Activated CD4-positive, alpha-beta memory T cell treated with anti-CD3 and anti-CD28 coated beads for 36 hours (primary cell): ENCODE data around the gene MARCHF7. TPM values are rescaled to one million over a fixed set of nuclear protein-coding genes. Genes with fewer than 3 reads are reported as not detected.
A peak's percentile ranks its signal among the peaks of the same experiment; 100 is the strongest.
"Not testable (repeated sequence)": the region's sequence is repeated elsewhere in the genome, so short reads cannot be mapped to it uniquely, and the experiment has no call there.

Source experiments
- CTCF ChIA-PET: fragments of 350-600 bp; sonication (Branson Sonifier 250); formaldehyde crosslinking; loops from one replicate; lab custom pipeline; 2021; ENCODE audit warnings: antibody characterized with exemption, inconsistent platforms; lab: Charles Lee
- POLR2A ChIA-PET: fragments of 350-600 bp; sonication (Branson Sonifier 250); formaldehyde crosslinking; loops from one replicate; lab custom pipeline; 2021; ENCODE audit warnings: antibody characterized with exemption; lab: Charles Lee
- DNase-seq: peaks from one replicate; pipeline ENCODE4 v3.0.0-alpha.2; 2020
- H3K27ac Mint-ChIP-seq: one replicate; pipeline ENCODE4 v1.8.0; 2021; ENCODE audit warnings: mixed read lengths
- H3K27me3 Mint-ChIP-seq: one replicate; pipeline ENCODE4 v1.8.0; 2021; ENCODE audit warnings: mixed read lengths
- H3K36me3 Mint-ChIP-seq: one replicate; pipeline ENCODE4 v1.8.0; 2021; ENCODE audit warnings: mixed read lengths
- H3K4me1 Mint-ChIP-seq: one replicate; pipeline ENCODE4 v1.8.0; 2021; ENCODE audit warnings: low read depth, mixed read lengths
- H3K4me3 Mint-ChIP-seq: one replicate; pipeline ENCODE4 v1.8.0; 2021; ENCODE audit warnings: mild to moderate bottlenecking, mixed read lengths
- H3K9me3 Mint-ChIP-seq: one replicate; pipeline ENCODE4 v1.8.0; 2021; ENCODE audit warnings: mixed read lengths
- intact Hi-C: fragments of 100-400 bp; cut with micrococcal nuclease; formaldehyde crosslinking; loops from one replicate; pipeline ENCODE4 v1.15.1; 2023
- total RNA-seq, 2 experiments: library from RNA; stranded (reverse); gene quantifications; one replicate each; pipeline ENCODE4 v1.2.3, GENCODE V29; 2021

The MARCHF7 gene, protein sequence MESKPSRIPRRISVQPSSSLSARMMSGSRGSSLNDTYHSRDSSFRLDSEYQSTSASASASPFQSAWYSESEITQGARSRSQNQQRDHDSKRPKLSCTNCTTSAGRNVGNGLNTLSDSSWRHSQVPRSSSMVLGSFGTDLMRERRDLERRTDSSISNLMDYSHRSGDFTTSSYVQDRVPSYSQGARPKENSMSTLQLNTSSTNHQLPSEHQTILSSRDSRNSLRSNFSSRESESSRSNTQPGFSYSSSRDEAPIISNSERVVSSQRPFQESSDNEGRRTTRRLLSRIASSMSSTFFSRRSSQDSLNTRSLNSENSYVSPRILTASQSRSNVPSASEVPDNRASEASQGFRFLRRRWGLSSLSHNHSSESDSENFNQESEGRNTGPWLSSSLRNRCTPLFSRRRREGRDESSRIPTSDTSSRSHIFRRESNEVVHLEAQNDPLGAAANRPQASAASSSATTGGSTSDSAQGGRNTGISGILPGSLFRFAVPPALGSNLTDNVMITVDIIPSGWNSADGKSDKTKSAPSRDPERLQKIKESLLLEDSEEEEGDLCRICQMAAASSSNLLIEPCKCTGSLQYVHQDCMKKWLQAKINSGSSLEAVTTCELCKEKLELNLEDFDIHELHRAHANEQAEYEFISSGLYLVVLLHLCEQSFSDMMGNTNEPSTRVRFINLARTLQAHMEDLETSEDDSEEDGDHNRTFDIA
- total RNA-seq: 10 to 100 TPM; 84.0 to 86.7 TPM

DNA sequence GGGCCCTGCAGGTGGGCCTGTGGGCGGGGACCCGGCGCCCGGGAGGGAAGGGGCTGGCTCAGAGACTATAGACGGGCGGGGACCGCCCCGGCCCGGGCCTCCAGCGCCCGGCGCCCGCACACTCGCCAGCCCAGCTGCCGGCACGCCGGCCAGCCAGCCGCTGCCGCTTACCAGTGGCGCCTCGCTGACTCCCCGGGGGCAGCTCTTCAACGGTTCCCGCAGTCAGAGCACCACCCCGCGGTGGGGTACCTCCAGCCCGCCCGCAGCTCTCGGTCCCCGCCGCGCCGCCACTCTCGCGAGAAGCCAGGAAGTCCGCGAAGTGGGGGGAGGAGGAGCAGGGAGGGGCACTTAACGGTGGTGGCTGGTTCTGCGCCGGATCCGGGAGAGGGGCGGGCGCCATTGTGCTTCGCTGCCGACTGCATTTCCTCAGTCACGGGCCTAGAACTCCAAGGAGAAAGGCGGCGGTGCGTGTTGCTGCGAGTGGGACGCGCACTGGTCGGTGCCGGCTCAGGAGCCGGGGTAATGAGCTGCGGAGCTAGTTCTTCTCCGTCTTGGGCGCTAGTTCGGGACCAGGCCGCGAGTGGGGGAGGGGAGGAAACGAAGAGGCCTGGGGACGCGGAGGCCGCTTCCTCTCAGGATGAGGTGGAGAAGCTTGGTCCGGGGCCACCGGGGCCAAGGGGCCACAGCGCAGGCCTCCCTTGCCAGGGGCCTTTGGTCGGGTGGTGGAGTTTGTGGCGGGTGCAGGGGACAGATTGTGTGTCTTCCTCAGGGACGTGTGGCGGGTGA is at the start of gene MARCHF7:
Gene MARCHF7, plus strand, starts transcription at position 364 of the 786 bp plus-strand sequence. CDS start 16,517 bp downstream, outside the sequence.
- Mint-ChIP-seq H3K9me3 (no peaks in the 10 kb centered on the region), H3K36me3 (peaks cover 40% of the 10 kb centered on the region), H3K27ac (peak within 1 kb of the TSS; percentile 100), H3K4me1 (peaks cover 47% of the 10 kb centered on the region), H3K4me3 (peak within 1 kb of the TSS; percentile 100), H3K27me3 (no peaks in the 10 kb centered on the region)
- CTCF ChIA-PET: interaction anchor here (0.7 to 1.5 kb wide), 6 partner anchors 9 to 384 kb away, joined by 3 to 5 read pairs (median 4); no protein-coding TSS in a partner anchor
- POLR2A ChIA-PET: interaction anchor here (0.6 to 1.7 kb wide), 15 partner anchors 10 to 610 kb away, joined by 3 to 7 read pairs (median 3); partner anchors contain the start of gene LY75
- peak; percentile 98 for DNase-seq
- intact Hi-C loops: loop anchor here (1.0 to 5.0 kb wide), 7 partner anchors 44 to 426 kb away; partner anchors contain the start of genes BAZ2B, LY75 and WDSUB1

DNA sequence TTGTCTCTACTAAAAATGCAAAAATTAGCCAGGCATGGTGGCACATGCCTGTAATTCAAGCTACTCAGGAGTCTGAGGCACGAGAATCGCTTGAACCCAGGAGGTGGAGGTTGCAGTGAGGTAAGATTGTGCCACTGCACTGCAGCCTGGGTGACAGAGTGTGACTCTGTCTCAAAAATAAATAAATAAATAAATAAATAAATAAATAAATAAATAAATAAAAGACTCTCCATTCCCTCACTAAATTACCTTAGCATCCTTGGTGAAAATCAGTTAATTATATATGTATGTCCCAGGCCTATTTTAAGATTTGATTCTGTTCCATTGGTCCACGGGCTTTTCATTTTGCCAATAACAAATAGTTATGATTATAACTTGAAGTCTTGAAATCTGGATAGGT is 44.9 kb upstream of the MARCHF7 start:
- H3K4me3 Mint-ChIP-seq, H3K36me3 Mint-ChIP-seq, intact Hi-C loops, POLR2A ChIA-PET, H3K27ac Mint-ChIP-seq, DNase-seq, H3K27me3 Mint-ChIP-seq, H3K4me1 Mint-ChIP-seq, H3K9me3 Mint-ChIP-seq, CTCF ChIA-PET: not testable (repeated sequence)

DNA sequence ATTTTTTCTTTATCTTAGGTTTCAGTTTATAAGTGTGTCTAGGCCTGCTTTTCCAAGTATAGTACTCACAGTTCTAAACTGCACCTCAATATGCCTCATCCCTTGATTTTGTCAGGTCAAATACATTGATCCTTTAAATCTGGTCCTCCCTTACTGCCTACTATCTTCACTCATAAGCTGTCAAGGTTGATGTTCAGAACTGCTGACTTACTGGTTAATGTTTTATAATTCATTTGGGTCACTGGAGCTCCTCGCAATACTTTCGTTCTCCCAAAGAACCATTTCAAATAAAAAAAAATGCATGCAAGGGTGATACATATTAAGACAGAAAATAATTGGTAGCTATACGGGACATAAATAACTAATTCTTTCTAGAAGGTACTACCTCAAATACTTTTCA is 41.3 kb upstream of the MARCHF7 start:
- H3K4me1 Mint-ChIP-seq: no peaks in the 10 kb centered on the region
- H3K4me3 Mint-ChIP-seq: no peak overlapping the region
- POLR2A ChIA-PET: no interaction called here
- peaks cover 6% of the 10 kb centered on the region for H3K36me3 Mint-ChIP-seq
- CTCF ChIA-PET: no interaction called here
- H3K27ac Mint-ChIP-seq: no peak overlapping the region
- no peaks in the 10 kb centered on the region for H3K27me3 Mint-ChIP-seq
- no peaks in the 10 kb centered on the region for H3K9me3 Mint-ChIP-seq
- no peak for DNase-seq
- intact Hi-C loops: no loop called here

DNA sequence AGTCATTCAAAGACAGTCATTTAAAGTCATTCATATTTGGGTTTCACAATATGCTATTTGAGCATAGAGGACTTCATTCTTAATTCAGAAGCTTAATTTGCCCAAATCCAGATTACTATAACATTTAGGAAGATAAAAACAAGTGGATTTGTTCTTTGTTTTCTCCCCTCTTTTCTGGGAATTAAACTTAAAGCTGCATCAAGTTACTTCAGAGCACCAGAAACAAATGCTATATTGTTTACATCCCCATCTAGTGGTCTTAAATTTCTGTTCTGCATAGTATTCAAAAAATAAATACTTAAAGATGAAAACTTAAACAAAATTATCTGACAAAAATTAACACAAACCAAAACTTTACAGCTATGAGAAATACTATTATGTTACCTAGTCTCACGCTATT is 34.7 kb upstream of the MARCHF7 start:
- Mint-ChIP-seq H3K27me3 (no peaks in the 10 kb centered on the region), H3K36me3 (no peaks in the 10 kb centered on the region), H3K4me3 (no peak overlapping the region), H3K27ac (no peak overlapping the region), H3K4me1 (no peaks in the 10 kb centered on the region), H3K9me3 (no peaks in the 10 kb centered on the region)
- DNase-seq: no peak
- intact Hi-C loops: no loop called here
- POLR2A ChIA-PET: no interaction called here
- CTCF ChIA-PET: no interaction called here

DNA sequence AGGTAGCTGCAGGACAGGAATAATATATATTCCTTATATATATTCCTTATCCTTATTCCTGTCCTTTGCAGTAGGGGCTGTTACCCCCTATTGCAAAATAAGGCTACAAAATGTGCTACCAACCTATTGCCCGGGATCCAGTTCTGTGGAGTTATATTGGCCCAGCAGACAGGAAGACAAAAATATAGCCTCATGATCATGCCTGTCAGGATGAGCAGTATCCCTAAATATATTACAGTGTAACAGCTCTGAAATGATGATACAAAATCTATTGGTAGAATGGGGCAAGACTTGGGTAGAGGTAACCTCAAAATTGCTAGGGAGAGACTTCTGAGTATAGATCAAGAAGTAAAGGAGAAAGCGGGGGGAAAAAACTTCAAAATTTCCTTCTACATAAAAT is 31.6 kb upstream of the MARCHF7 start:
- intact Hi-C loops: no loop called here
- Mint-ChIP-seq H3K4me3 (no peak overlapping the region), H3K9me3 (no peaks in the 10 kb centered on the region), H3K36me3 (no peaks in the 10 kb centered on the region), H3K4me1 (no peaks in the 10 kb centered on the region), H3K27ac (no peak overlapping the region), H3K27me3 (no peaks in the 10 kb centered on the region)
- ChIA-PET CTCF (no interaction called here), POLR2A (no interaction called here)
- no peak for DNase-seq

DNA sequence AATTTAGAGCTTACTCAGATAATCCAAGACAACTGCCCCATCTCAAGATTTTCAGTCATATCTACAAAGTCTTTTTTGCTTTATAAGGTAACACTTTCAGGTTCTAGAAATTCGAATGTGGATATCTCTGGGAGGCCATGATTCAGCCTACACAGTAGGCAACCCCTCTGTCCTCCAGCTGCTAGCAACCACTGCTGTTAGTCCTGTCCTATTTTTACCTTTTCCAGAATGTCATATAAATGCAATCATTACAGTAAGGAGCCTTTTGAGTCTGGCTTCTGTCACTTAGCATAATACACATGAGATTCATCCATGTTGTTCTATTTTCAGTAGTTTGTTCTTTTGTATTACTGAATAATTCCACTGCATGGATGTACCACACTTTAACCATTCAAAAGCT is 28.5 kb upstream of the MARCHF7 start:
- Mint-ChIP-seq H3K36me3 (no peaks in the 10 kb centered on the region), H3K27me3 (no peaks in the 10 kb centered on the region), H3K9me3 (no peaks in the 10 kb centered on the region), H3K4me1 (no peaks in the 10 kb centered on the region), H3K4me3 (no peak overlapping the region), H3K27ac (no peak overlapping the region)
- intact Hi-C loops: no loop called here
- ChIA-PET CTCF (no interaction called here), POLR2A (no interaction called here)
- no peak for DNase-seq

DNA sequence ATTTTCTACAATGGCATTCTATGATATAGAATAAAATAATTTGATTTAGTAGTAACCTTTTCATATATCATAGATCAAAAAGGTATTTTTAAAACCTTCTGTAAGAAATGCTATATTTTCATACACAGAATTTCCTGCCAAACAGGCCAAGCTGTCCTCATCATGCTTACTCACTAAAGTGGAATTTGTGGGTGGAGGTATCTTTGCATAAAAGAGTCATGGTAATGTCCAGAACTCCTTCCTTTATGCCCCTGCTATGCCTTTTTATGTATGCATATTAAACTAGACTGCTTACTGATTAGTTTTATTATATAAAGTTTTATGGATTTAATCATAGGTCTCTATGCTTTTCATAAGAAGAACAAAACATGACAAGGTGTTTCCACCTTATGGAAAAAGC is 27.5 kb upstream of the MARCHF7 start:
- DNase-seq: no peak
- H3K4me3 Mint-ChIP-seq: no peak overlapping the region
- POLR2A ChIA-PET: no interaction called here
- intact Hi-C loops: no loop called here
- H3K9me3 Mint-ChIP-seq: no peaks in the 10 kb centered on the region
- H3K36me3 Mint-ChIP-seq: no peaks in the 10 kb centered on the region
- no peaks in the 10 kb centered on the region for H3K4me1 Mint-ChIP-seq
- H3K27ac Mint-ChIP-seq: no peak overlapping the region
- CTCF ChIA-PET: no interaction called here
- no peaks in the 10 kb centered on the region for H3K27me3 Mint-ChIP-seq

DNA sequence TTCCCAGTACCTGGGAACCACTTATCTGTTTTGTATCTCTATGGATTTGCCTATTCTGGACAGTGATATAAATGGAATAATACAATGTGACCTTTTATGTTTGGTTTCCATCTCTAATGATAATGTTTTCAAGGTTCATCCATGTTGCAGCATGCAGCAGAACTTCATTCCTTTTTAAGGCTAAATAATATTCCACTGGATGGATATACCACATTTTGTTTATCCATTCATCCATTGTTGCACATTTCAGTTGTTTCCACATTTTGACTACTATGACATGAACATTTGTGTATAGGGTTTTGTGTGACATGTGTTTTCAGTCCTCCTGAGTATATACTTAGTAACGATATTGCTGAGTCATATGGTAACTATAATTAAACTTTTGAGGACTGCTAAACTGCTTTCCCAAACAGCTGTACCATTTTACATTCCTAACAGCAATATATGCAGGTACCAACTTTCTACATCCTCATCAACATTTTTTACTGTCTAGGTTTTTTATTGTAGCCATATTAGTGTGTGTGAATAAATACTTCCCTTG is 17.7 kb upstream of the MARCHF7 start:
- POLR2A ChIA-PET: no interaction called here
- H3K27ac Mint-ChIP-seq: no peak overlapping the region
- intact Hi-C loops: no loop called here

DNA sequence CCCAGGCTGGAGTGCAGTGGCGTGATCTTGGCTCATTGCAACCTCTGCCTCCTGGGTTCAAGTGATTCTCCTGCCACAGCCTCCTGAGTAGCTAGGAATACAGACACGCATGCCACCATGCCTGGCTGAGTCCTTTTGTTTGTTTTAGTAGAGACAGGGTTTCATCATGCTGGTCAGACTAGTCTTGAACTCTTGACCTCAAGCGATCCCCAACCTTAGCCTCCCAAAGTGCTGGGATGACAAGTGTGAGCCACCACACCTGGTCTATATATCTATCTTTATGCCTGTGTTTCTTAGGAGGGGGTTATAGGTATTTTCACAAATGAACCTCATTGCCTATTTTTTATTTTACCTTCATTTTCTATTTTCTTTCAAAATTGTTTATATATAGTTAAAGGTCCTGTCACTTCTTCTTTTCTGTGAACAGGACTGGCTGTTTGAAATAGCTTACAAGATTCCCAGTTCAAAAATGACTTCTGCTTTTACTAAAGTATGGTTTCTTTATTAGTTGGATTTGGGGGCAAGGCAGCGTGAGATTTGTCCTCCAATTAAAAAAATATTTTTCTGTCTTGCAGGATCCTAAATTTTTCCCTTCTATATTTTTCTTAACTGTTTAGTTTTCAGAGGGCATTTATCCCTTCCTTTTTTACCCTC is 16.4 kb upstream of the MARCHF7 start:
- H3K27ac Mint-ChIP-seq: no peak overlapping the region
- DNase-seq: no peak
- peaks cover 5% of the 10 kb centered on the region for H3K36me3 Mint-ChIP-seq
- no peaks in the 10 kb centered on the region for H3K27me3 Mint-ChIP-seq
- H3K4me1 Mint-ChIP-seq: no peaks in the 10 kb centered on the region
- POLR2A ChIA-PET: no interaction called here
- CTCF ChIA-PET: no interaction called here
- intact Hi-C loops: no loop called here
- no peak overlapping the region for H3K4me3 Mint-ChIP-seq
- peaks cover 9% of the 10 kb centered on the region for H3K9me3 Mint-ChIP-seq

More for the DNA sequence above, 17.7 kb upstream of the MARCHF7 start:
- Mint-ChIP-seq H3K4me1 (no peaks in the 10 kb centered on the region), H3K27me3 (no peaks in the 10 kb centered on the region), H3K36me3 (peaks cover 5% of the 10 kb centered on the region), H3K4me3 (no peak overlapping the region), H3K9me3 (peaks cover 9% of the 10 kb centered on the region)
- DNase-seq: no peak
- CTCF ChIA-PET: no interaction called here

DNA sequence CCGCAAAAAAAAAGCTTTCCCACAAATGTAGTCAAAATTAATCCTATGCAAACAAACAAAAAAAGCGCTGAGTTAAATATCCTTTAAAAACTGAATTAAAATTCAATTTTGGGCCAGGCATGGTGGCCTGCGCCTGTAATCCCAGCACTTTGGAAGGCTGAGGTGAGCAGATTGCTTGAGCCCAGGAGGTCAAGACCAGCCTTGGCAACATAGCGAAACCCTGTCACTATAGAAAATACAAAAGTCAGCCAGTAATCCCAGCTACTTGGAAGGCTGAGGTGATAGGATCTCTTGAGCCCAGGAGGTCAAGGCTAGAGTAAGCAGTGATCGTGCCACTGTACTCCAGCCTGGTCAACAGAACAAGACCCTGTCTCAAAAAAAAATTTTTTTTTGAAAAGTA is 8.8 kb upstream of the MARCHF7 start:
- peaks cover 3% of the 10 kb centered on the region for H3K36me3 Mint-ChIP-seq
- H3K9me3 Mint-ChIP-seq: no peaks in the 10 kb centered on the region
- H3K27ac Mint-ChIP-seq: no peak overlapping the region
- H3K4me3 Mint-ChIP-seq: no peak overlapping the region
- no peaks in the 10 kb centered on the region for H3K4me1 Mint-ChIP-seq
- ChIA-PET POLR2A (no interaction called here), CTCF (interaction anchor here (1.4 kb wide), 1 partner anchor 9 kb away, joined by 5 read pairs; the partner anchor contains the start of gene MARCHF7)
- intact Hi-C loops: no loop called here
- no peaks in the 10 kb centered on the region for H3K27me3 Mint-ChIP-seq
- DNase-seq: no peak

DNA sequence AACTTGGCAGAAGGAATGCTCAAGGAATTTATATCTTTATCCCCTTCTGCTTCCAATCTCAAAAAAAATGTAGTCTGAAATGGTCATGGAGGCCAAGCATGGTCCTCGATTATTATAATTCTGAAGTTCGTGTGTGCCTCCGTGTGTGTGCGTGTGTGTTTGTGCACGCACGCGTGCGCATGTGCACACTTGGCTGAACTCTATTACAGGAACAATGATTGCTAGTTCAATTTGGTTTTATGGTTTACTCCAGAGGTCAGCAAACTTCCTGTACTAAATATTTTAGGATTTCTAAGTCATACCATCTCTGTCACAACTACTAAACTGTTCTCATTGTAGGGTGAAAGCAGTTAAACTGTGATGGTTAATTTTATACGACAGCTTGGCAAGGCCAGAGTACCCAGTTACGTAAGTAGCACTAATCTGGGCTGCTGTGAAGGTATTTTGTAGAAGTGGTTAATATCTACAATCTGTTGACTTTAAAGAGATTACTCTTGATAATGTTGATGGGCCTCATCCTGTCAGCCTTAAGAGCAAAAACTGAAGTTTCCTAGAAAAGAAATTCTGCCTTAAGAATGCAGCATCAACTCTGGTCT is 5.8 kb upstream of the MARCHF7 start:
- intact Hi-C loops: no loop called here
- ChIA-PET CTCF (no interaction called here), POLR2A (interaction anchor here (1.4 kb wide), 1 partner anchor 11 kb away, joined by 3 read pairs; no protein-coding TSS in a partner anchor)
- Mint-ChIP-seq H3K9me3 (no peaks in the 10 kb centered on the region), H3K27ac (no peak overlapping the region), H3K36me3 (peaks cover 3% of the 10 kb centered on the region), H3K27me3 (no peaks in the 10 kb centered on the region), H3K4me3 (no peak overlapping the region), H3K4me1 (peaks cover 7% of the 10 kb centered on the region)
- DNase-seq: no peak
